Heart right ventricle (tissue), 16 donors: ENCODE data around the gene HRH2. TPM values are rescaled to one million over a fixed set of nuclear protein-coding genes. Genes with fewer than 3 reads are reported as not detected.
"Not testable (repeated sequence)": the region's sequence is repeated elsewhere in the genome, so short reads cannot be mapped to it uniquely, and the experiment has no call there.

Experiments used
- ATAC-seq, 8 donors: fragments of 200-7000 bp; cut with Tn5 transposase; one replicate each; pipeline ENCODE4 v1.9.1; 2020; ENCODE audit warnings: mild to moderate bottlenecking in 8 of 8, moderate library complexity in 8 of 8, moderate number of reproducible peaks in 1 of 8
- DNase-seq, 2 donors: peaks; one replicate each; pipeline ENCODE4 v3.0.0-alpha.2; 2020
- H3K27ac ChIP-seq, 10 donors: fragments of 200-600 bp; sonication (generic) in 2 of 10; one replicate each; pipeline versions ENCODE4 v1.5.0 to v1.8.0; 2020 to 2022; ENCODE audit warnings: mild to moderate bottlenecking in 3 of 10
- H3K27me3 ChIP-seq, 7 donors: fragments of 200-600 bp; one replicate each; pipeline ENCODE4 v1.8.0; 2021 to 2022; ENCODE audit warnings: mild to moderate bottlenecking in 2 of 7
- H3K36me3 ChIP-seq, 9 donors: fragments of 200-600 bp; sonication (generic) in 1 of 9; one replicate each; pipeline versions ENCODE4 v1.5.0 to v1.8.0; 2020 to 2022; ENCODE audit warnings: mild to moderate bottlenecking in 2 of 9
- H3K4me1 ChIP-seq, 9 donors: fragments of 200-600 bp; sonication (generic) in 1 of 9; one replicate each; pipeline versions ENCODE4 v1.5.0 to v1.8.0; 2020 to 2022; ENCODE audit warnings: mild to moderate bottlenecking in 4 of 9
- H3K4me3 ChIP-seq, 10 donors: fragments of 200-600 bp; sonication (generic) in 2 of 10; one replicate each; pipeline versions ENCODE4 v1.5.0 to v1.8.0; 2020 to 2022; ENCODE audit warnings: mild to moderate bottlenecking in 7 of 10, moderate library complexity in 2 of 10
- H3K9me3 ChIP-seq, 11 donors: fragments of 200-600 bp in 10 of 11; sonication (generic) in 2 of 11; one replicate each; pipeline versions ENCODE4 v1.5.0 to v1.8.0; 2013 to 2022; ENCODE audit warnings: mild to moderate bottlenecking in 2 of 11, control low read depth in 1 of 11, moderate library complexity in 1 of 11
- CTCF ChIP-seq, 9 donors: fragments of 200-600 bp; sonication (generic) in 2 of 9; IDR thresholded peaks; one replicate each; pipeline versions ENCODE4 v1.5.0 to v1.8.0; 2021 to 2022; ENCODE audit warnings: antibody characterized with exemption in 9 of 9, mild to moderate bottlenecking in 5 of 9, moderate library complexity in 1 of 9
- WGBS, 2 donors: extraction: QIAGEN DNeasy Blood & Tissue Kit; methylation state at CpG; one replicate each; pipeline ENCODE4 v1.1.7; 2013; ENCODE audit warnings: inconsistent platforms in 1 of 2; 5-methylcytosine and 5-hydroxymethylcytosine counted together
- intact Hi-C, 10 donors: fragments of 100-400 bp; cut with DNase I; formaldehyde crosslinking; loops; one replicate each; pipeline versions ENCODE4 v1.11.1 to v1.14.2; 2022
- polyA plus RNA-seq, 2 donors: library from polyadenylated mRNA; stranded (reverse); fragments of 200-250 nt; gene quantifications; one replicate each; pipeline ENCODE4 v1.2.3, GENCODE V29; 2013
- total RNA-seq, 10 donors: library from RNA; stranded (reverse); fragmentation: NEBNext Ultra II Directional in 3 of 10; extraction: Animal tissue kit (Norgen Biotek cat#: 25700) in 3 of 10; gene quantifications; one replicate each; pipeline versions ENCODE4 v1.2.1 to v1.2.4, GENCODE V29; 2021 to 2023
- donor health status: Arrhythmogenic right ventricular cardiomyopathy.
- donor health status: ischemic (EF 13 %, LVEDD 7.1; RV severe dilation, severe dysfunction).
- donor health status: healthy with polysubstance abuse.
- donor health status: DM: no; HTN: yes; CAD: no.
- donor health status: DM: no; HTN: no; CAD: no.
- donor health status: ischemic (EF 25% LVEDD 6.9; RV normal size, moderate dysfunction).
- donor health status: ischemic (EF 25% LVEDD 5.7; RV mildly dilated, moderate dysfunction).
- donor health status: healthy.
- donor health status: DM: yes; HTN: yes; CAD: no.
- donor health status: Ischemic cardiomyopathy.
- donor health status: ischemic (EF 35%, LVEDD 5.7; RV mildly dilated, moderate dysfunction).
- donor health status: nonischemic (EF 11% LVEDD 7.7; RV severe dilation, severe dysfunction).
- donor health status: DM: yes; HTN: yes; CAD: no.
- donor health status: PGD.
- donor health status: ischemic (EF 29% LVEDD 5.4; RV normal size, mild dysfunction).
- donor health status: nonischemic (EF 23%, LVEDD 6.1; RV moderate dilation, normal function).

The HRH2 gene
- total and polyA plus RNA-seq, 12 donors, result 12.2 to 78.7 (median 50.6) TPM

DNA sequence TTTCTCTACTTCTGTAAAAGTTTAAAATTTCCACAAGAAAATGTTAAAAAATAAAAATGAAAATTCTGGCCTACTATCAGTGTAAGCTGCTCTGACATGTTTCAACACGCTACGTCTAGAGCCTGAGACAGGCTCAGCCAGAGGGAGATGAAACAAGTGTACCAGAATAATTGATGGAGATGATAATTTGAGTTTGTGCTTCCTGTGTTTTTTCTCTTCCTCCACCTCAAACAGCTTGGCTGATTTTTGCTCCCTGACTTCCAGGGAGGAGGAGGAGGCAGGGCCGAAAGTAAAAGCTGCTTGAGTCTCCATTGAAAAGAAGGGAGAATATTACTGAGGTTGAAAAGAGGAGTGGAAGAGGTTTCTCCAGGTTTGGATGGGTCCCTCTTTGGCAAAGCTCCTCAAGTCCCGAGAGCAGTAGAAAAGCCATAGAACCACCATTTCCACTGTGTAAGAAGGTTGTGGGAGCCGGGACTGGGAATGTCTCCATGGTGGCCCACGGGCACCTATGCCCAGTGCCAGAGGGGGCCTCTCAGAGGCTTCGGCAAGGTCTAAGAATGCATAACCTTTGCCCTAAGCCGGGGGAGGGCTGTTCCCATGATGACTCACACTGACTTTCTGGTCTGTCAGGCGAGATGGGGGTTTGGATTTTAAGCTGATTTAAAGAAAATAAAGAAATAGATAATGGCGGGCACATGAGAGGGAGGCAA, 95.1 kb downstream of the HRH2 start:
- Histone ChIP-seq H3K36me3 (no peaks in the 10 kb centered on the region), H3K9me3 (no peaks in the 10 kb centered on the region), H3K4me1 (no peaks in the 10 kb centered on the region), H3K27me3 (peaks cover 0 to 79% (median 43%) of the 10 kb centered on the region in 7 donors), H3K27ac (no peak overlapping the region), H3K4me3 (no peak overlapping the region)
- no peak for DNase-seq
- 60 to 63% methylated on average over 10 of the region's 10 CpGs for WGBS, 2 donors
- intact Hi-C loops, result no loop called here
- ATAC-seq, result no peak
- TF ChIP-seq CTCF (IDR thresholded peaks at IDR 0.05), result no peak

DNA sequence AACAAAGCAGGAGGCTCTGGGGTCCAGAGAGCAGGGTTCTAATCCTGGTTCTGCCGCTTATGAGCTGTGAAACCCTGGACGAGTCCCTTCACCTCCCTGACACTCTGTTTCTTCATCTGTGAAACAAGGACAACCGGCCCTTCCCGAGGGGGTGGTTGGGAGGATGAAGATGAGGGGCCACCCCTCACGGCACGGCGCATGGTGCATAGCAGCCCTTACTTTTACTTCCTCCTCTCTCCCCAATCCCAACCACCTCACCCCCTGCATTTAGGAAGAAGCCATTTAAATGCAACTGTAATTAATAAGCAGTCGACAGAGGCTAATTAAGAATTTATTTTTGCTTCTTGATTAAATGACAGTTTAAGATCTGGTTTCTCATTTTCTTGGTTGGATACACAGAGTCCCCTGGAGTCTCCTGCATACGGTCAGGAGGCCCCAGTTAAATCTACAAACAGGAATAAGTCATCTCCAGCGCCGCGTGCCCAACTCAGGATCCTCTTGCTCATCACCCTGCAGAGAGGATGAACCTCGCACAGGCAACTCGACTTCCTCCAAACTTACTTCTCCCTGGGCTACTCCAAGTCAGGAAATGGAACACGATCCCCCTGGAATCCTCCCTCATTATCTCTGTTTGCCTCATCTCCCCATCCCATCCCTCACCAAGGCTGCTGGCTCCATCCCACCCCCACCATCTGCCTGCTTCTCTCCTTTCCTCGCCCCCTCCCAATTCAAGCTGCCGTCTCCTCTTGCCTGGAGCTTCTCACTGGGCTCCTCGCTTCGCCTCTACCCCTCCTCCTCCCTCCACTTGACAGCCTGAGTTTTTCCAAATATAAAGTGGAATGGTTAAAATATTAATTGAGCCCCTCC, 95.9 kb downstream of the HRH2 start:
- no peak for TF ChIP-seq CTCF (IDR thresholded peaks at IDR 0.05)
- Histone ChIP-seq H3K27me3 (peaks cover 0 to 75% (median 43%) of the 10 kb centered on the region in 7 donors), H3K4me1 (no peaks in the 10 kb centered on the region), H3K36me3 (no peaks in the 10 kb centered on the region), H3K27ac (no peak overlapping the region), H3K9me3 (no peaks in the 10 kb centered on the region), H3K4me3 (no peak overlapping the region)
- intact Hi-C loops, result no loop called here
- no peak for ATAC-seq
- 67 to 70% methylated on average over 19 of the region's 19 CpGs for WGBS, 2 donors
- no peak for DNase-seq

- intact Hi-C loops, ATAC-seq, H3K27ac ChIP-seq, H3K9me3 ChIP-seq, H3K4me1 ChIP-seq, H3K36me3 ChIP-seq, DNase-seq, H3K4me3 ChIP-seq: not testable (repeated sequence)
- H3K27me3 ChIP-seq, result peaks cover 0 to 29% (median 18%) of the 10 kb centered on the region in 7 donors
- 62 to 65% methylated on average over 1 of the region's 1 CpG for WGBS, 2 donors
These were observed 102.1 kb downstream of the HRH2 start for GRCh38 chr5:175759991-175760390.

Other genes with a start within 250 kb of the HRH2 start
- under 1 TPM in 3 of 10 donors, not detected in 7; 0.06 to 0.12 (median 0.09) TPM for gene DRD1, start 213.9 kb upstream of the HRH2 start, total RNA-seq
- not detected for gene DRD1, start 213.9 kb upstream of the HRH2 start, polyA plus RNA-seq
- gene SFXN1, start 179.5 kb upstream of the HRH2 start, total RNA-seq, result 10 to 100 TPM; 27.8 to 39.6 (median 33.0) TPM
- 10 to 100 TPM; 14.3 to 18.4 TPM for gene SFXN1, start 179.5 kb upstream of the HRH2 start, polyA plus RNA-seq
- gene CPLX2, start 213.5 kb downstream of the HRH2 start, total RNA-seq, result not detected
- under 1 TPM in 1 of 2 donors, not detected in 1; 0.07 TPM for gene CPLX2, start 213.5 kb downstream of the HRH2 start, polyA plus RNA-seq